Endometrial microvascular endothelial cells (primary cell): ENCODE measurements around the gene SRPK3. TPM values are rescaled to one million over a fixed set of nuclear protein-coding genes. Genes with fewer than 3 reads are reported as not detected.

Experiments used
- in situ Hi-C: cut with HindIII; loops from 2 replicates; pipeline ENCODE4 v1.10.0; 2017; ENCODE audit warnings: low sequenced_read_pairs, low pct_unique_long_range_greater_than_20kb; ENCODE audit errors: inconsistent ontology term
- total RNA-seq: library from RNA; depleted of rRNA; stranded (reverse); fragments of >200 nt; gene quantifications from one replicate; pipeline ENCODE4 v1.2.3, GENCODE V29; 2015; ENCODE audit errors: inconsistent ontology term

SRPK3 gene
- total RNA-seq, 1 donor from 2014 or later = 0.56 TPM

GRCh38 chrX:153778684-153779101, 2.1 kb upstream of the SRPK3 start:
- in situ Hi-C loops = no loop called here

- in situ Hi-C loops = no loop called here
Observed at GRCh38 chrX:153779891-153780677, 757 bp upstream of the SRPK3 start.

GRCh38 chrX:153781428-153782047, 697 bp downstream of the SRPK3 start:
- in situ Hi-C loops = no loop called here

- in situ Hi-C loops = no loop called here
Observed at GRCh38 chrX:153782313-153782712, 1.5 kb downstream of the SRPK3 start.

- in situ Hi-C loops = no loop called here
Observed at GRCh38 chrX:153782871-153783270, 2.0 kb downstream of the SRPK3 start.

GRCh38 chrX:153783378-153784013, 2.7 kb downstream of the SRPK3 start:
- in situ Hi-C loops = no loop called here

- in situ Hi-C loops = no loop called here
Observed at GRCh38 chrX:153784325-153784967, 3.6 kb downstream of the SRPK3 start.

GRCh38 chrX:153786669-153787068, 5.8 kb downstream of the SRPK3 start:
- in situ Hi-C loops = no loop called here

- in situ Hi-C loops = no loop called here
Observed at GRCh38 chrX:153789654-153790053, 8.8 kb downstream of the SRPK3 start.

- in situ Hi-C loops = no loop called here
Observed at GRCh38 chrX:153791104-153791852, 10.4 kb downstream of the SRPK3 start.

- in situ Hi-C loops = no loop called here
Observed at GRCh38 chrX:153792368-153792767, 11.5 kb downstream of the SRPK3 start.

- in situ Hi-C loops = no loop called here
Observed at GRCh38 chrX:153793291-153793690, 12.4 kb downstream of the SRPK3 start.

- in situ Hi-C loops = no loop called here
Observed at GRCh38 chrX:153794018-153794896, 13.4 kb downstream of the SRPK3 start, which contains the start of the genes IDH3G and SSR4. IDH3G (minus strand) TSS chrX:153794375; CDS start chrX:153794326, 49 bp downstream. SSR4 (plus strand) TSS chrX:153794668; CDS start chrX:153794688, 20 bp downstream.

- in situ Hi-C loops = no loop called here
Observed at GRCh38 chrX:153794897-153795816, 14.3 kb downstream of the SRPK3 start.

GRCh38 chrX:153797415-153798015, 16.7 kb downstream of the SRPK3 start:
- in situ Hi-C loops = no loop called here

- in situ Hi-C loops = no loop called here
Observed at GRCh38 chrX:153799326-153799725, 18.5 kb downstream of the SRPK3 start.
